PFSK-1 (cell line): ENCODE measurements around the gene COX7C.

Experiments used
- FOXP2 ChIP-seq: optimal IDR thresholded peaks from 2 replicates; pipeline ENCODE3; 2011; ENCODE audit warnings: borderline replicate concordance, control low read depth, inconsistent platforms; ENCODE audit not compliant: insufficient read depth; ENCODE audit errors: extremely low read length, extremely low read depth
- POLR2AphosphoS5 ChIP-seq: IDR thresholded peaks from 2 replicates; pipeline ENCODE4 v1.6.1; 2012; ENCODE audit warnings: low read depth, mild to moderate bottlenecking, control low read depth, low read length, moderate library complexity
- SIN3A ChIP-seq: IDR thresholded peaks from 2 replicates; pipeline ENCODE4 v1.6.1; 2012; ENCODE audit warnings: mild to moderate bottlenecking, low read length, moderate library complexity, borderline replicate concordance; ENCODE audit not compliant: insufficient read depth
- TAF1 ChIP-seq: IDR thresholded peaks from 2 replicates; pipeline ENCODE4 v1.6.1; 2012; ENCODE audit warnings: low read length, control low read depth, borderline replicate concordance; ENCODE audit not compliant: insufficient read depth
- TF ChIP-seq, protein P1 (sequence below), 2 experiments: IDR thresholded peaks; 2 replicates each; pipeline versions ENCODE4 v1.6.1 to v1.8.0; 2011 to 2012; ENCODE audit warnings: low read depth in 2 of 2, low read length in 2 of 2, control low read depth in 1 of 2, inconsistent platforms in 1 of 2, mild to moderate bottlenecking in 1 of 2, moderate library complexity in 1 of 2; ENCODE audit not compliant: insufficient read depth in 1 of 2

The COX7C gene

GRCh38 chr5:86666981-86667380 is 49.2 kb downstream of the COX7C start:
- no peak for TF ChIP-seq POLR2AphosphoS5
- TF ChIP-seq SIN3A, result no peak
- TF ChIP-seq, protein P1, sequence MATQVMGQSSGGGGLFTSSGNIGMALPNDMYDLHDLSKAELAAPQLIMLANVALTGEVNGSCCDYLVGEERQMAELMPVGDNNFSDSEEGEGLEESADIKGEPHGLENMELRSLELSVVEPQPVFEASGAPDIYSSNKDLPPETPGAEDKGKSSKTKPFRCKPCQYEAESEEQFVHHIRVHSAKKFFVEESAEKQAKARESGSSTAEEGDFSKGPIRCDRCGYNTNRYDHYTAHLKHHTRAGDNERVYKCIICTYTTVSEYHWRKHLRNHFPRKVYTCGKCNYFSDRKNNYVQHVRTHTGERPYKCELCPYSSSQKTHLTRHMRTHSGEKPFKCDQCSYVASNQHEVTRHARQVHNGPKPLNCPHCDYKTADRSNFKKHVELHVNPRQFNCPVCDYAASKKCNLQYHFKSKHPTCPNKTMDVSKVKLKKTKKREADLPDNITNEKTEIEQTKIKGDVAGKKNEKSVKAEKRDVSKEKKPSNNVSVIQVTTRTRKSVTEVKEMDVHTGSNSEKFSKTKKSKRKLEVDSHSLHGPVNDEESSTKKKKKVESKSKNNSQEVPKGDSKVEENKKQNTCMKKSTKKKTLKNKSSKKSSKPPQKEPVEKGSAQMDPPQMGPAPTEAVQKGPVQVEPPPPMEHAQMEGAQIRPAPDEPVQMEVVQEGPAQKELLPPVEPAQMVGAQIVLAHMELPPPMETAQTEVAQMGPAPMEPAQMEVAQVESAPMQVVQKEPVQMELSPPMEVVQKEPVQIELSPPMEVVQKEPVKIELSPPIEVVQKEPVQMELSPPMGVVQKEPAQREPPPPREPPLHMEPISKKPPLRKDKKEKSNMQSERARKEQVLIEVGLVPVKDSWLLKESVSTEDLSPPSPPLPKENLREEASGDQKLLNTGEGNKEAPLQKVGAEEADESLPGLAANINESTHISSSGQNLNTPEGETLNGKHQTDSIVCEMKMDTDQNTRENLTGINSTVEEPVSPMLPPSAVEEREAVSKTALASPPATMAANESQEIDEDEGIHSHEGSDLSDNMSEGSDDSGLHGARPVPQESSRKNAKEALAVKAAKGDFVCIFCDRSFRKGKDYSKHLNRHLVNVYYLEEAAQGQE (IDR thresholded peaks at IDR 0.05; ENCODE audit: insufficient read depth in 1 of 2, low read depth in 2 of 2, low read length in 2 of 2), result no peak
- no peak for TF ChIP-seq FOXP2
- no peak for TF ChIP-seq TAF1
